ENCODE results near the gene TTLL3. TPM values are rescaled to one million over a fixed set of nuclear protein-coding genes. Genes with fewer than 3 reads are reported as not detected.

TTLL3 gene
- total RNA-seq, 4 donors from 2014 or later = 36.5 to 125 (median 70.0) TPM

DNA sequence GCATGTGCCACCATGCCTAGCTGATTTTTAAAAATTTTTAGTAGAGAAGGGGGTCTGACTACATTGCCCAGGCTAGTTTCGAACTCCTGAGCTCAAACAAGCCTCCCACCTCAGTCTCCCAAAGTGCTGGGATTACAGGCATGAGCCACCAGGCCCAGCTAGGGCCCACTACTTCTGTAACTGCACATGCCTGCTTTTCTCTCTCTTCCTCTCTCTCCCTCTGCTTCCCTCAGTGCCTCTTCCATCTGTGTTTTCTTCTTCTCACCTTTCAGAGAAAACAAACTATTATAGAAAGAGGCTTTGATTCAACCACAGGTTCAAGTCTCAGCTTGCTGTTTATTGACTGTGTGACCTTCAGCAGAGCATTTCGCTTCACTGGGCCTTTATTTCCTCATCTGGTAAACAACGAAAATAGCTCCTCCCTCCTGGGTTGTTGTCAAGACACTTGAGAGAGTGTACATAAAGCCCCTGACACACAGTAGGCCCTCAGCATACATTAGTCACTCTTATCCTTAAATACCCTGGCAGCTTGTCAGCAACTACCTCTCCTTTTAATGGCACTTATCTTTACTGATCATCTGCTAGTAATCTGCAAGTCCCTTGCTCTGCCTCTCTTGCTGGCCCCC lies 28.0 kb upstream of the TTLL3 start:
- no peak for TF ChIP-seq CTCF (IDR thresholded peaks at IDR 0.05; ENCODE audit: low read depth)

DNA sequence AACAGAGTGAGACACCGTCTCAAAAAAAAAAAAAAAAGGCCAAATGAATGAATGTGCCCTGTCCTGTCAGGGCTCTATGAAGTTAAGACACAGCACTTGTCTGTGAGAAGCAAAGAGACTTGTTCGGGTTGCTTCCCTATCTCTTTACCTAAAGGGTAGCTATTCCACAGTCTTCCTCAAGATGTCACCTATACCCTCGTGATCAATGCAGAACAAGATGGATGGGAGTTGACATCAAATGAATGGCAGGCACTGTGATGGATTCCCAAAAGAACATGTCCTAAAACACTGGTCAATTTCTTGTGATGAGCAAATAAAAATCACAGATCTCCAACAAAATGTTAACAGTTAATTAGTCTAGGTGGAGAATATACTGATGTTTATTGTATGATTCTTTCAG lies 27.3 kb upstream of the TTLL3 start:
- TF ChIP-seq CTCF (IDR thresholded peaks at IDR 0.05; ENCODE audit: low read depth) = no peak

- TF ChIP-seq CTCF (IDR thresholded peaks at IDR 0.05; ENCODE audit: low read depth) = no peak
Measured at GRCh38 chr3:9783954-9784353, 26.1 kb upstream of the TTLL3 start.

- no peak for TF ChIP-seq CTCF (IDR thresholded peaks at IDR 0.05; ENCODE audit: low read depth)
Measured at GRCh38 chr3:9784965-9785364, 25.1 kb upstream of the TTLL3 start.

- TF ChIP-seq CTCF (IDR thresholded peaks at IDR 0.05; ENCODE audit: low read depth) = no peak
Measured at GRCh38 chr3:9785602-9786001, 24.5 kb upstream of the TTLL3 start.

DNA sequence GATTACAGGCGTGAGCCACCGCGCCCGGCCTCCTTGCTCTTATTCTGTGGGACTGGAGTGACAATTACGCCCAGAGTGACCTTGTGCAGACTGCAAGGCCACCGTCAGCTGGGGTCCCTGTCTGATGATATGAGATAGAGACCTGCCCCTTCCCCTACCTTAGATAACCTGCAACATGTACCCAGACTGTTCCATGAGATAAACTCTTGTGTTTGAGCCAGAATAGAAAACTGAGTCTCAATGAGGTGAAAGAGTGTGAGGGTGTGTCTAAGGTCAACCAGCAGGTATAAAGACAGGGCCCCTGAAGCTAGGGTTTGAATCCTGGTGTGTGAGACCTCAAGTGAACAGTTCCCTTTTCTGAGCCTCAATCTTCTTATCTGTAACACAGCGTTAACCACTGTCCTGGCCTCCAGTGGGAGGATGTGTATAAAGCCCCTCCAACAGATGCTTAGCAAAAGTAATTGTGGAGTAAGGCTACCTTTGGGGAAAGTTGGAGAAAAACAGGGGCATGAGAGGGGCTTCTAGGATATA lies 23.8 kb upstream of the TTLL3 start:
- no peak for TF ChIP-seq CTCF (IDR thresholded peaks at IDR 0.05; ENCODE audit: low read depth)

GRCh38 chr3:9786825-9787669 lies 23.0 kb upstream of the TTLL3 start:
- no peak for TF ChIP-seq CTCF (IDR thresholded peaks at IDR 0.05; ENCODE audit: low read depth)

Measured in subcutaneous adipose tissue (tissue), 4 donors.